Activated CD8-positive, alpha-beta memory T cell treated with anti-CD3 and anti-CD28 coated beads, Interleukin-2, amount 10 ng/mL, durations not matched to agents 7 days and 5 days (primary cell): Measurements from ENCODE around the gene XXYLT1. TPM values are rescaled to one million over a fixed set of nuclear protein-coding genes. Genes with fewer than 3 reads are reported as not detected.
"Not testable (repeated sequence)": the region's sequence is repeated elsewhere in the genome, so short reads cannot be mapped to it uniquely, and the experiment has no call there.

Experiments
- ATAC-seq: fragments of 150-1000 bp; cut with Tn5 transposase; one replicate; pipeline ENCODE4 v1.10.0; 2021; ENCODE audit warnings: moderate library complexity
- CTCF ChIA-PET: fragments of 350-600 bp; sonication (Branson Sonifier 250); formaldehyde crosslinking; loops from one replicate; lab custom pipeline; 2021; ENCODE audit warnings: antibody characterized with exemption; lab: Charles Lee
- DNase-seq: peaks from one replicate; pipeline ENCODE4 v3.0.0-alpha.2; 2020
- H3K27ac Mint-ChIP-seq: one replicate; pipeline ENCODE4 v1.8.0; 2021; ENCODE audit warnings: mild to moderate bottlenecking, mixed read lengths
- H3K27me3 Mint-ChIP-seq: one replicate; pipeline ENCODE4 v1.8.0; 2021; ENCODE audit warnings: mixed read lengths
- H3K36me3 Mint-ChIP-seq: one replicate; pipeline ENCODE4 v1.8.0; 2021; ENCODE audit warnings: mild to moderate bottlenecking, mixed read lengths
- H3K4me1 Mint-ChIP-seq: one replicate; pipeline ENCODE4 v1.8.0; 2021; ENCODE audit warnings: mixed read lengths
- H3K4me3 Mint-ChIP-seq: one replicate; pipeline ENCODE4 v1.8.0; 2021; ENCODE audit warnings: mild to moderate bottlenecking, moderate library complexity, mixed read lengths
- H3K9me3 Mint-ChIP-seq: one replicate; pipeline ENCODE4 v1.8.0; 2022; ENCODE audit warnings: low read depth, mixed read lengths
- total RNA-seq, 2 experiments: library from RNA; stranded (reverse); gene quantifications; one replicate each; pipeline ENCODE4 v1.2.3, GENCODE V29; 2021

Gene XXYLT1
- total RNA-seq, 2 experiments from 2014 or later: 7.2 to 9.2 TPM

DNA sequence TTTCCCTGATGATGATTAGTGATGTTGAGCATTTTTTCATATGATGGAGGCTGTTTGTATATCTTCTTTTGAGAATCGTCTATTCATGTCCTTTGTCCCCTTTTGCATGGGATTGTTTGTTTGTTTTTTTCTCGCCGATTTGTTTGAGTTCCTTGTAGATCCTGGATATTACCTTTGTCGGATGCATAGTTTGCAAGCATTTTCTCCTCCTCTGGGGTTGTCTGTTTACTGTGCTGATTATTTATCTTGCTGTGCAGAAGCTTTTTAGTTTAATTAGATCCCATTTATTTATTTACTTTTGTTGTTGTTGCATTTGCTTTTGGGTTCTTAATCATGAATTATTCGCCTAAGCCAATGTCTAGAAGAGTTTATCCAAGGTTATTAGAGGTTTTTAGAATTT, 232.8 kb downstream of the XXYLT1 start:
- CTCF ChIA-PET: no interaction called here
- Mint-ChIP-seq H3K9me3 (no peaks in the 10 kb centered on the region), H3K36me3 (no peaks in the 10 kb centered on the region), H3K27me3 (peaks cover 11% of the 10 kb centered on the region), H3K27ac (no peak overlapping the region), H3K4me1 (no peaks in the 10 kb centered on the region), H3K4me3 (no peak overlapping the region)
- ATAC-seq: no peak
- no peak for DNase-seq

DNA sequence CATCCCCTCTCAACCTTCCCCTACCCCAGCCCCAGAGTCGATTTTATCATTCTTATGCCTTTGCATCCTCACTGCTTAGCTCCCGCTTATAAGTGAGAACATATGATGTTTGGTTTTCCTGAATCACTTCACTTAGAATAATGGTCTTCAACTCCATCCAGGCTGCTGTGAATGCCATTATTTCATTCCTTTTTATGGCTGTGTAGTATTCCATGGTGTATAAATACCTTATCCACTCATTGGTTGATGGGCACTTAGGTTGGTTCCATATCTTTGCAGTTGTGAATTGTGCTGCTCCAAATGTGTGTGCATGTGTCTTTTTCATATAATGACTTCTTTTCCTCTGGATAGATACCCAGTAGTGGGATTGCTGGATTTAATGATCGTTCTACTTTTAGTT, 233.4 kb downstream of the XXYLT1 start:
- H3K27ac Mint-ChIP-seq, H3K4me3 Mint-ChIP-seq, H3K4me1 Mint-ChIP-seq, H3K36me3 Mint-ChIP-seq, DNase-seq, H3K9me3 Mint-ChIP-seq, CTCF ChIA-PET, ATAC-seq: not testable (repeated sequence)
- H3K27me3 Mint-ChIP-seq: peaks cover 11% of the 10 kb centered on the region

DNA sequence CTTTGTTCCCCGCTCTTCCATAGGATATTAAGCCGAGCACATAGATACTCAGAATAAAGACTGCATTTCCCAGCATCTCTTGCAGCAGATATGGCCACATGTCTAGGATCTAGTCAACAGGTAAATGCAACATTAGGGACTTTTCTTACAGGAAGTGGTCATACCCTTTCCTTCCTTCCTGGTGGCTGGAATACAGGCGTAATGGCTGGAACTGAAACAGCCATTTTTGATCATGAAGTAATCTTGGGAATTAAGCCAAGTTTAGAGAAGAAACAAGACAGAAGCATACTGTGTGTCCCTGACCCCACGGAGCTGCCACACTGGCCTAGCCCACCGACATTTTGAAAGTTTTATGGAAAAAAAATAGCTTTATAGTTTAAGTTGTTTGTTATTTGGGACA, 234.0 kb downstream of the XXYLT1 start:
- no peak overlapping the region for H3K4me3 Mint-ChIP-seq
- ATAC-seq (no peak), DNase-seq (no peak)
- CTCF ChIA-PET: no interaction called here
- no peaks in the 10 kb centered on the region for H3K9me3 Mint-ChIP-seq
- no peaks in the 10 kb centered on the region for H3K4me1 Mint-ChIP-seq
- H3K27ac Mint-ChIP-seq: no peak overlapping the region
- H3K36me3 Mint-ChIP-seq: no peaks in the 10 kb centered on the region
- H3K27me3 Mint-ChIP-seq: peaks cover 11% of the 10 kb centered on the region

DNA sequence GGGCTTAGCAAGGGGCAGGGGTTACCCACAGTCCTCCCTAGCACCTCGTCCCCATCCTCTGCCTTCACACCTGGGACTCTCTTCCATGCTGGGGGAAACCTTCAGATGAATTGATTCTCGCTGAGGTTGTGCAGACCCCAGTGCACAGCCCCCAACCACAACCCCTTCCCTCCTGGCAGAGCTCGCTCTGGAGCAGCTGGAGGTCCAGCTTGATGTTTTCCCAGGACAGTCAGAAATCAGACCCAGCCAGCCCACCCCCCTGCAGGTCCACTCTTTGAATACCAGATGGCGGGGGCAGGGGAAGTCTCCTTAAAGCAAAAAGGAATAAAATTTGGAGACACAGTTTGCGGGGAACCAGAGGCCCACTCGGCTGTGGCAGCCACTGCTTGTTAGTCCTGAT, 234.4 kb downstream of the XXYLT1 start:
- Mint-ChIP-seq H3K4me1 (no peaks in the 10 kb centered on the region), H3K27me3 (peaks cover 11% of the 10 kb centered on the region), H3K4me3 (no peak overlapping the region), H3K27ac (no peak overlapping the region), H3K36me3 (no peaks in the 10 kb centered on the region), H3K9me3 (no peaks in the 10 kb centered on the region)
- ATAC-seq (no peak), DNase-seq (no peak)
- CTCF ChIA-PET: no interaction called here

DNA sequence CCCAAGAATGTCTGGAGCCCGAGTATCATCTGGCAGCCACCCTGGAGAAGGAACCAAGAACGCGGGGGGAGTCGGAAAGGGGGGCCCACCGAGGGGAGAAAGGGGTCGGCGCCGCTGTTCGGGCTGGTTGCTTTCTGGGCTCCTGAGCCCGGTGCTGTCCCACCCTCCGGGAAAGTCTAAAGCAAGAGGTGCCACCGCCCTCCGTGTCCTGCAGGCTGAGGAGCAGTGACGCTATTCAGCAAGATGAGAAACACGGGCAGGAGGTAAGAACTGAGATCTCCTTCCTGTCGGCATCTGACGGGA, 234.8 kb downstream of the XXYLT1 start:
- Mint-ChIP-seq H3K36me3 (no peaks in the 10 kb centered on the region), H3K9me3 (no peaks in the 10 kb centered on the region), H3K4me3 (no peak overlapping the region), H3K27me3 (peaks cover 11% of the 10 kb centered on the region), H3K4me1 (no peaks in the 10 kb centered on the region), H3K27ac (no peak overlapping the region)
- no peak for ATAC-seq
- no peak for DNase-seq
- CTCF ChIA-PET: no interaction called here

DNA sequence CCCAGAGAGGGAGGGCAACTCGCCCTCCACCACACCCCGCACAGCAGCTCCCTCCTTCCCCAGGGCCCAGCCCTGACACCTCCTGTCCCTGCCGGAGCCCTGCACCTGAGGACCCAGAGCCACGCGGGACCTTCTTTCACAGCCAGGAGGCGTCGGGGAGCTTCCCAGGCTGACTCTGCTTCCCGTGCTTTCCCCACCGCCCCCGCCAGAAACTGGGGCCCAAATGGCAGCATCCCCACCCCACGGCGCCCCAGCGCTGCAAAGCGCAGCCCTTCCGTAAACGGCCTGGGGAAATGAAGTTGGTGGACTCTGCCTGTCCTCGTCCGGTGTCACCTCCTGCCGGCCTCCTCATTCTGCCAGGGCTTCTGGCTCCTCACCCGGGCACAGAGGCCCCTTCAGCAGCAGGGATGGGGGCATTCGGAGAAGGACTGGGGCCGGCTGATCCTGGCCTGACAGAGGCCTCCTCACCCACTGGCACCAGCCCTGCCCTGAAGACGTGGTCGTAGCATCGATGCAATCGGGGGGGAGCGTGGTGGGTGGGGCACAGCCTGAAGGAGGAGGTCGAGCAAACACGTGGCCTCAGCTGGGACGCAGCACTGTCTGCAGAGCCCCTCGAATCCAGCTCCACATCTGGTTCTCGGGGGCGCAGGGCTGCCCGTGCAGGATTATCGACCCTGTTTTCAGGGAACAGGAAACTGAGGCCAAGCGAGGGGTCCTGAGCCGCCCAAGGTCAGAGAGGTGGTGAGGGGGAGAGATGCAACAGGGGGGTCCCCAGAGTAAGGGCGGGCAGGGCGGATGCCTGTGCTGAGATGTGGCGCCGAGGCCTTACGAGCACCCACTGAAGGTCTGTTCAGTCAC, 235.4 kb downstream of the XXYLT1 start:
- DNase-seq: no peak
- CTCF ChIA-PET: no interaction called here
- Mint-ChIP-seq H3K36me3 (no peaks in the 10 kb centered on the region), H3K27me3 (peaks cover 11% of the 10 kb centered on the region), H3K27ac (no peak overlapping the region), H3K4me1 (no peaks in the 10 kb centered on the region), H3K4me3 (no peak overlapping the region), H3K9me3 (no peaks in the 10 kb centered on the region)
- no peak for ATAC-seq

DNA sequence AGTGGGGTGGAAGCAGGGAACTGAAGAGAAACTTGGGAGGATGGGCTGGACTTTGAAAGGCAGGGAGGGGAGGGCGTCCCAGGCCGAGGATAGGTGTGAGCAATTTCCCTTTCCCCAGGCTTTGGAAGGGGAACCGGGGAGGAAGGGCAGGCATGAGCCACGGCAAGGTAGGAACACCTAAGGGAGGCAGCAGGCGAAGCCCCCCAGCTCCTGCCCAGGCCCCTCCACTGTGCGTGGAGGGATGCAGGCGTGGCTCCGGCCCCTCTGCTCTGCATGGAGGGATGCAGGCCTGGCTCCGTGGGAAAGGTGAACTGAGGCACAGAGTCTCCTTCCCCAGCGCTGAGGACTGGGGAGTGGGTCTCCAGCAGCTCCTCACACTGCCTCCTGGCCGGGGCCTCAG, 236.4 kb downstream of the XXYLT1 start:
- no peak for ATAC-seq
- Mint-ChIP-seq H3K4me1 (no peaks in the 10 kb centered on the region), H3K27me3 (peaks cover 11% of the 10 kb centered on the region), H3K36me3 (no peaks in the 10 kb centered on the region), H3K4me3 (no peak overlapping the region), H3K27ac (no peak overlapping the region), H3K9me3 (no peaks in the 10 kb centered on the region)
- CTCF ChIA-PET: no interaction called here
- no peak for DNase-seq

DNA sequence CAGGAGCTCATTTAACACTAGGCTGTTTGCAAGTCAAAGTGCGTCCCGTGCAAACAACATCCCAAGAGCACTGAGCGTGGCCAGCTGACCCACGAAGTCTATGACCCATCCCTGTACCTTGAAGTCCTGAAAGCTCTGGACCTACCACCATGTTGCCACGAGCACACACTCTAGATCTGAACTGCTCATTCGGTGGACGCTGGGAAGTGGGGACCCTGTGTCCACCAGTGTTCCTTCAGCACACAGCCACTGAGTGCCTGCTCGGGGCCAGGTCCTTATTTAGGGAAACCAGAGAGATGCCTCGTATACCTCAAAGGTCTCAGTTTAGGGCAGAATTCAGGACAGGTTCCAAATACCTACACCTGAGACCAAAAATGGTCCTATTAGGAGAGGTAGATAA, 236.9 kb downstream of the XXYLT1 start:
- H3K4me1 Mint-ChIP-seq: no peaks in the 10 kb centered on the region
- no peak overlapping the region for H3K27ac Mint-ChIP-seq
- H3K4me3 Mint-ChIP-seq: no peak overlapping the region
- DNase-seq: no peak
- no peak for ATAC-seq
- CTCF ChIA-PET: no interaction called here
- H3K36me3 Mint-ChIP-seq: no peaks in the 10 kb centered on the region
- peaks cover 11% of the 10 kb centered on the region for H3K27me3 Mint-ChIP-seq
- no peaks in the 10 kb centered on the region for H3K9me3 Mint-ChIP-seq

DNA sequence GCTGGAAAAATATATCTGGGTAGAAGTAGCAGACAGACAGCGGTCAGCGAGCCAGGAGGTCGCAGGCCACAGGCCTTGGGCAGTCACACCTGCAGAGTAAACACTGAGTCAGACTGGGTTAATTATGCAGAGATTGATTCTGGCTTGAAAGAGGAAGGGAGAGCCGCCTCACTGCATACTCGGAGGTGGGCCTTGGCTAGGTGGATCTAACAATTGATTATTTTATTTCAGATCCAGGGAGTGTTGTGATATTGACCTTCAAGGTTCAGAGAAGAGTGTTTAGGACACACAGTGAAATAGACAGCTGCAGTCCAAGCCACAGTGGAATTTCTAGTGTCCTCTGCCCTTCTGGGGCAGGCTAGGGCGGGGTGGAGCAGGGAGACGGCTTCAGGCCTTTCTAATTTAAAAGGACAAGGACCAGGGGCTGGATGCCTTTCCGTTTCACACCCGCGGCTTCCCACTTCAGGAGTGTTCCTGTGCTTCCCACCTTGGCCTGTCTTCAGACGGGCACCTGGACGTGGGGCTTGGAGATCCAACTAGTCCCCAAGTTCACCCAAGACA, 237.3 kb downstream of the XXYLT1 start:
- no peak for DNase-seq
- CTCF ChIA-PET: no interaction called here
- no peak for ATAC-seq
- Mint-ChIP-seq H3K4me3 (no peak overlapping the region), H3K4me1 (no peaks in the 10 kb centered on the region), H3K9me3 (no peaks in the 10 kb centered on the region), H3K27ac (no peak overlapping the region), H3K36me3 (no peaks in the 10 kb centered on the region), H3K27me3 (peaks cover 10% of the 10 kb centered on the region)

DNA sequence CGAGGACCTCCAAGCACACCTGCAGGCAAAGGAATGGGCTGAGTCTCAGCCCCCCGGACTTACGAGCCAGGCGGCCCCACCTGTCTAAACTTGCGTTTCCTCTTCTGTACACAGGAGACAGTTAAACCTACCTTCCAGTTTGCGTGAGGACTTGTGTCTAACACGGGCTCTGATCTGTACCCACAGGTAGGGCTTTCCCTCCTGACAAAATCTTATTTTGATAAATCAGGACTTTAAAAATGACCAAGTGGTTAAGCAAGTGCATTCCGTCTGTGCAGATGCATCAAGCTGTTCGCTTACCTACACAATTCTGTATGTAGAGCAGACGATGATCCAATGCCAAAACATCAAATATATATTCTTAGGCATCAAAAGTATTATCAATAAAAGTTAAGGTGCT, 238.0 kb downstream of the XXYLT1 start:
- Mint-ChIP-seq H3K4me1 (no peaks in the 10 kb centered on the region), H3K27me3 (peaks cover 5% of the 10 kb centered on the region), H3K27ac (no peak overlapping the region), H3K9me3 (no peaks in the 10 kb centered on the region), H3K36me3 (no peaks in the 10 kb centered on the region), H3K4me3 (no peak overlapping the region)
- ATAC-seq: no peak
- CTCF ChIA-PET: no interaction called here
- no peak for DNase-seq

DNA sequence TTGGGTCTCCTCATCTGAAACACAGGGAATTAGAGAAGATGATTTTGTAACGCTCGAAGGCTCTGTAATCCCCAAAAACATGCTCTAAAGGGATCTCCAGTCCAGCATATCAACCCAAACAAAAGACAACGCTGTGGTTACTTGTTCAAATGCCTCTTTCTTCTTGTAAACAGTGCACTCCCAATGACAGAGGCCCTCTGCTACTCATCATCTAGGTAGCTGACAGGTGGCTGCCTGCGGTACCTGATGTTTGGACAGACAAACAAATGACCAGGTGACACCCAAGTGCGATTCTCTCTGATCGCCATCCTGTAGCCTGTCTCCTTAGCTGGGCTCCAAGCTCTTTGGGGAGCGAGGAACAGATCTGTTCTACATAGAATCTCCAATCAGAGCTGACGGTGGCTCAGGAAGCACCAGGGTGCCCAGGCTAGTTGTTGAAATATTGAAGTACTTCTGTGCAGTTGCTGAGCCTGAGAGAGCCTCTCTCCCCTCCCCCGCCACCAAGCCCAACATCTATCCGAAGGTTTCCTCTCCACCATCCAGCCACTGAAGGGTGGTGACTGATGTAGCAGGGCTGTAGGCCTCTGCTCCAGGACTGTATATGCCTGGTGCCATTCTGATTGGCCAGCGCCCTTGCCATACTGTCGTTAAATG, 238.7 kb downstream of the XXYLT1 start:
- no peak for DNase-seq
- Mint-ChIP-seq H3K36me3 (no peaks in the 10 kb centered on the region), H3K27ac (no peak overlapping the region), H3K27me3 (no peaks in the 10 kb centered on the region), H3K4me3 (no peak overlapping the region), H3K4me1 (no peaks in the 10 kb centered on the region), H3K9me3 (no peaks in the 10 kb centered on the region)
- CTCF ChIA-PET: no interaction called here
- no peak for ATAC-seq

DNA sequence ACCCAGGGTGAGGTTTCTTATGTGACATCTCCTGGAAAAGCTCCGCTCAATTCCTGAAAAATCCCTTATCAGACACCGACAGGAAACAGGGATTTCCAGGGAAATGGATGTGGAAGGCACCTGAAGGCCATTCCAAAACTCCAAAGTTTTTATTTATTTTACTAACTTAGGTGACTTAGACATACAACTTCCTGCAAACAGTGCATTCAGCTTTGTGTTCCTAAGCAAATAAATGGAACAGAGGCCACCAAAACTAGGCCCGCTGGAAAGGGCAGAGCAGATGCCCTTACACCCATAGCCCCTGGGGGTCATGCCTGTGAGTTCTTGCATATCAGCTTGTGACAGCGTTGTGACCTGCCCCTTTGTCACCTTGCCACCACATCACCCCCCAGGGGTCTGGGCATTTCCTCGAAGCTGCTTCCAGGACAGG, 239.4 kb downstream of the XXYLT1 start:
- no peaks in the 10 kb centered on the region for H3K4me1 Mint-ChIP-seq
- no peaks in the 10 kb centered on the region for H3K9me3 Mint-ChIP-seq
- CTCF ChIA-PET: no interaction called here
- H3K27me3 Mint-ChIP-seq: no peaks in the 10 kb centered on the region
- no peak for ATAC-seq
- no peak overlapping the region for H3K27ac Mint-ChIP-seq
- no peak overlapping the region for H3K4me3 Mint-ChIP-seq
- DNase-seq: no peak
- no peaks in the 10 kb centered on the region for H3K36me3 Mint-ChIP-seq

DNA sequence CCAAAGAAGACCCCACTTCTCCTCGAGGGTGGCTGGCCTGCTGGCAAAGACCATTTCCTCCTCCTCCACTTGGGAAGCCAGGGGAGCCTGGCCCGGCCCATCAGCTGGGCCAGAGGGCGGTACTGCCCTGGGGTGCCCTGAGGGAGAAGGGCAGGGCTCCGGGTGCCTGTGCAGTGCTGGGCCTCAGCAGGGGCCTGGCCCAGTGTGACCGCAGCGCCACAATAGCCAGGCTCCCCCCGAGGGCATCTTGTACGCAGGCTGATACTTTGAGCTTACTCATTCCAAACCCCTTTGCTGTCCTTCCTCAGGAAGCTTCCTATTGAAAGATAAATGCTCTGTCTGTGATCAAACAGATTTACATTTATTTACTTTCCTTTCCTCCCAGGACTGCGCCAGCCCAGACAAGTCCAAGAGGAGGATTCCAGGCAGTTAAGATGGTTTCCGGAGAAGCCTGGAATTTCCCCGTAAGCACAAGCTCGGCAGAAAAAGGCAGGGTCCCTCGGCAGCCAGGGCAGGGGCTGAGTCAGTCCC, 240.1 kb downstream of the XXYLT1 start:
- H3K9me3 Mint-ChIP-seq: no peaks in the 10 kb centered on the region
- CTCF ChIA-PET: no interaction called here
- no peak overlapping the region for H3K4me3 Mint-ChIP-seq
- H3K36me3 Mint-ChIP-seq: no peaks in the 10 kb centered on the region
- no peaks in the 10 kb centered on the region for H3K27me3 Mint-ChIP-seq
- ATAC-seq: no peak
- no peak overlapping the region for H3K27ac Mint-ChIP-seq
- H3K4me1 Mint-ChIP-seq: no peaks in the 10 kb centered on the region
- no peak for DNase-seq
